Osteoblast (primary cell): Measurements from ENCODE around the gene ASTN2. TPM values are rescaled to one million over a fixed set of nuclear protein-coding genes. Genes with fewer than 3 reads are reported as not detected.

Source experiments
- DNase-seq: peaks from one replicate; pipeline ENCODE4 v3.0.0; 2011; ENCODE audit warnings: low spot score, mixed read lengths; ENCODE audit not compliant: insufficient read length; ENCODE audit errors: missing footprints
- H2AFZ ChIP-seq: 2 replicates; pipeline ENCODE4 v1.6.0; 2011; ENCODE audit warnings: mild to moderate bottlenecking, low read length
- H3K27ac ChIP-seq: 2 replicates; pipeline ENCODE4 v1.5.1; 2011; ENCODE audit warnings: mild to moderate bottlenecking, low read depth, low read length, moderate library complexity
- H3K27me3 ChIP-seq: 2 replicates; pipeline ENCODE4 v1.6.0; 2012; ENCODE audit warnings: mild to moderate bottlenecking, control low read depth, inconsistent platforms, low read length, moderate library complexity; ENCODE audit not compliant: insufficient read depth
- H3K36me3 ChIP-seq: 2 replicates; pipeline ENCODE4 v1.5.1; 2011; ENCODE audit warnings: mild to moderate bottlenecking, low read length, control low read depth, moderate library complexity; ENCODE audit not compliant: insufficient read depth
- H3K4me1 ChIP-seq: 2 replicates; pipeline ENCODE4 v1.5.1; 2011; ENCODE audit warnings: mild to moderate bottlenecking, low read length, control low read depth, moderate library complexity; ENCODE audit not compliant: insufficient read depth
- H3K4me2 ChIP-seq: 2 replicates; pipeline ENCODE4 v1.6.0; 2011; ENCODE audit warnings: mild to moderate bottlenecking, low read length; ENCODE audit not compliant: insufficient read depth
- H3K4me3 ChIP-seq: fragments of 200-600 bp; sonication (generic); 3 replicates; pipeline ENCODE4 v1.5.1; 2012; ENCODE audit warnings: mild to moderate bottlenecking, low read length, inconsistent platforms; ENCODE audit not compliant: insufficient read depth
- H3K79me2 ChIP-seq: 2 replicates; pipeline ENCODE4 v1.6.0; 2012; ENCODE audit warnings: mild to moderate bottlenecking, low read length, control low read depth, inconsistent platforms; ENCODE audit not compliant: insufficient read depth
- H3K9me3 ChIP-seq: 2 replicates; pipeline ENCODE4 v1.5.1; 2011; ENCODE audit warnings: low read depth, low read length, control low read depth
- H4K20me1 ChIP-seq: 2 replicates; pipeline ENCODE4 v1.6.0; 2012; ENCODE audit warnings: mild to moderate bottlenecking, low read length, control low read depth; ENCODE audit not compliant: insufficient read depth
- CTCF ChIP-seq: IDR thresholded peaks from 2 replicates; pipeline ENCODE4 v1.5.1; 2011; ENCODE audit warnings: mild to moderate bottlenecking, low read depth, low read length, moderate library complexity; ENCODE audit errors: extremely low read depth
- total RNA-seq: library from RNA; depleted of rRNA; stranded (reverse); fragments of >200 nt; gene quantifications from 2 replicates; pipeline ENCODE4 v1.2.3, GENCODE V29; 2012

The ASTN2 gene
- total RNA-seq, 1 donor: 4.7 TPM

GRCh38 chr9:116721411-116721810 is 693.4 kb downstream of the ASTN2 start:
- H3K4me1 ChIP-seq: no peaks in the 10 kb centered on the region
- H3K9me3 ChIP-seq: no peaks in the 10 kb centered on the region
- H3K36me3 ChIP-seq: no peaks in the 10 kb centered on the region
- no peak for DNase-seq
- no peaks in the 10 kb centered on the region for H3K27me3 ChIP-seq
- no peaks in the 10 kb centered on the region for H3K79me2 ChIP-seq
- H3K4me3 ChIP-seq: no peak overlapping the region
- H2AFZ ChIP-seq: no peak overlapping the region
- no peak overlapping the region for H3K4me2 ChIP-seq
- no peak for TF ChIP-seq CTCF
- no peak overlapping the region for H3K27ac ChIP-seq
- H4K20me1 ChIP-seq: no peaks in the 10 kb centered on the region

- Histone ChIP-seq H3K27ac (no peak overlapping the region), H3K27me3 (no peaks in the 10 kb centered on the region), H2AFZ (no peak overlapping the region), H3K9me3 (no peaks in the 10 kb centered on the region), H3K36me3 (no peaks in the 10 kb centered on the region), H3K79me2 (no peaks in the 10 kb centered on the region), H4K20me1 (no peaks in the 10 kb centered on the region), H3K4me3 (no peak overlapping the region), H3K4me1 (no peaks in the 10 kb centered on the region), H3K4me2 (no peak overlapping the region)
- DNase-seq: no peak
- TF ChIP-seq CTCF: no peak
Observed at GRCh38 chr9:116720111-116720510, 694.7 kb downstream of the ASTN2 start.

- Histone ChIP-seq H3K79me2 (no peaks in the 10 kb centered on the region), H3K4me2 (no peak overlapping the region), H3K27me3 (no peaks in the 10 kb centered on the region), H3K4me3 (no peak overlapping the region), H3K4me1 (no peaks in the 10 kb centered on the region), H3K9me3 (no peaks in the 10 kb centered on the region), H2AFZ (no peak overlapping the region), H3K36me3 (no peaks in the 10 kb centered on the region), H4K20me1 (no peaks in the 10 kb centered on the region), H3K27ac (no peak overlapping the region)
- TF ChIP-seq CTCF: no peak
- no peak for DNase-seq
Observed at GRCh38 chr9:116718111-116718510, 696.7 kb downstream of the ASTN2 start.

- no peaks in the 10 kb centered on the region for H3K36me3 ChIP-seq
- DNase-seq: no peak
- no peaks in the 10 kb centered on the region for H4K20me1 ChIP-seq
- TF ChIP-seq CTCF: no peak
- no peaks in the 10 kb centered on the region for H3K27me3 ChIP-seq
- H2AFZ ChIP-seq: no peak overlapping the region
- no peaks in the 10 kb centered on the region for H3K9me3 ChIP-seq
- H3K4me2 ChIP-seq: no peak overlapping the region
- no peak overlapping the region for H3K4me3 ChIP-seq
- H3K4me1 ChIP-seq: no peaks in the 10 kb centered on the region
- H3K79me2 ChIP-seq: no peaks in the 10 kb centered on the region
- H3K27ac ChIP-seq: no peak overlapping the region
Observed at GRCh38 chr9:116717150-116717549, 697.7 kb downstream of the ASTN2 start.
